HG02623 (cell line): ENCODE measurements around the gene IFI27.

Experiments used
- ATAC-seq: cut with Tn5 transposase; IDR thresholded peaks from one replicate; pipeline ENCODE4 v1.9.1; 2021; ENCODE audit warnings: moderate library complexity; ENCODE audit not compliant: unreplicated experiment

Gene IFI27

GRCh38 chr14:94102768-94103482, 7.6 kb upstream of the IFI27 start:
- no peak for ATAC-seq

- no peak for ATAC-seq
These were observed 6.9 kb upstream of the IFI27 start for GRCh38 chr14:94103554-94104150.

- no peak for ATAC-seq
These were observed 5.8 kb upstream of the IFI27 start for GRCh38 chr14:94104731-94105130.

GRCh38 chr14:94109915-94110250, 653 bp upstream of the IFI27 start:
- no peak for ATAC-seq

GRCh38 chr14:94111276-94112095, 950 bp downstream of the IFI27 start:
- no peak for ATAC-seq

GRCh38 chr14:94112513-94113063, 2.1 kb downstream of the IFI27 start:
- ATAC-seq: no peak

- no peak for ATAC-seq
These were observed 2.5 kb downstream of the IFI27 start for GRCh38 chr14:94113073-94113472.

GRCh38 chr14:94113490-94113889, 3.0 kb downstream of the IFI27 start:
- no peak for ATAC-seq

GRCh38 chr14:94113908-94114588, 3.5 kb downstream of the IFI27 start:
- ATAC-seq: no peak

- ATAC-seq: no peak
These were observed 4.1 kb downstream of the IFI27 start for GRCh38 chr14:94114589-94115057.

GRCh38 chr14:94115058-94115591, 4.6 kb downstream of the IFI27 start:
- no peak for ATAC-seq

- no peak for ATAC-seq
These were observed 5.1 kb downstream of the IFI27 start for GRCh38 chr14:94115631-94116030.

GRCh38 chr14:94116701-94117100, 6.2 kb downstream of the IFI27 start:
- no peak for ATAC-seq

- no peak for ATAC-seq
These were observed 7.3 kb downstream of the IFI27 start for GRCh38 chr14:94117856-94118255.

GRCh38 chr14:94119071-94119470, 8.5 kb downstream of the IFI27 start:
- ATAC-seq: no peak

- ATAC-seq: no peak
These were observed 10.3 kb downstream of the IFI27 start for GRCh38 chr14:94120667-94121340.

- ATAC-seq: no peak
These were observed 10.9 kb downstream of the IFI27 start for GRCh38 chr14:94121485-94121884.

GRCh38 chr14:94122438-94122837, 11.9 kb downstream of the IFI27 start:
- ATAC-seq: no peak

GRCh38 chr14:94123296-94123695, 12.8 kb downstream of the IFI27 start:
- ATAC-seq: no peak

- ATAC-seq: no peak
These were observed 13.3 kb downstream of the IFI27 start for GRCh38 chr14:94123868-94124267.
